Thyroid gland (tissue), 4 donors: ENCODE measurements around the gene SLC7A14.

ENCODE experiments used
- POLR2A ChIP-seq, 2 donors: fragments of 450-650 bp; IDR thresholded peaks; one replicate each; pipeline ENCODE4 v1.6.1; 2017; ENCODE audit warnings: antibody characterized with exemption in 2 of 2, mild to moderate bottlenecking in 2 of 2, moderate library complexity in 1 of 2
- TF ChIP-seq, protein P1 (sequence below), 6 experiments: fragments of 200-600 bp in 3 of 6; fragments of 450-650 bp in 3 of 6; sonication (generic) in 3 of 6; IDR thresholded peaks; one replicate each; pipeline ENCODE4 v1.5.1; 2016 to 2019; ENCODE audit warnings: antibody characterized with exemption in 6 of 6, mild to moderate bottlenecking in 2 of 6, inconsistent platforms in 1 of 6, moderate library complexity in 1 of 6

DNA sequence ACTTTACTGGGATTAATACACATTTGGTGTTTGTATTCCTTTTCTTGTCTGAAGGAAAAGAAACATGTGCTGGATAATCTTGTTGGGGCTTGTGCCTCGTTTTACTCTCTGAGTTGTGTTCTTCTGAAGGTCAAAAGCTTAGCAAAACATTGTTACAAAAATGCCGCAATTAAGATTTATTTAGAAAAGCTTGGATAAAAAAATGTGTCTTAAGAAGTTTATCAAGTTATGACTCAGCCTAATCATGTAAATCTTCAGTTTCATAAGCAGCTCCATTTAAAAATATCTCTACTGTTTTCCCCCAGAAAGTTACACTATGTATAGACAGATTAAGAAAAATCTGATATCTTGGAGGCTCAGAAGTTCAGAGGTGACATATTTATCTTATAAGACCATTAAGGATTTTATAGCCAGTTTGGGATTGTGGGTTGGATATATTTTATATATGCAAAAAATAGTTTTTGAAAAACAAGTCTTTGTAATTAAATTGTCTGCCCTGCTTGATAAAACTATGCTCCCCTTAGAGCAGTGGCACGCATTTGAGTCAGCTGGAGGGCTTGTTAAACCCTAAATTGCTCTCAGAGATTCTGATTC lies 110.7 kb downstream of the SLC7A14 start:
- TF ChIP-seq, protein P1, sequence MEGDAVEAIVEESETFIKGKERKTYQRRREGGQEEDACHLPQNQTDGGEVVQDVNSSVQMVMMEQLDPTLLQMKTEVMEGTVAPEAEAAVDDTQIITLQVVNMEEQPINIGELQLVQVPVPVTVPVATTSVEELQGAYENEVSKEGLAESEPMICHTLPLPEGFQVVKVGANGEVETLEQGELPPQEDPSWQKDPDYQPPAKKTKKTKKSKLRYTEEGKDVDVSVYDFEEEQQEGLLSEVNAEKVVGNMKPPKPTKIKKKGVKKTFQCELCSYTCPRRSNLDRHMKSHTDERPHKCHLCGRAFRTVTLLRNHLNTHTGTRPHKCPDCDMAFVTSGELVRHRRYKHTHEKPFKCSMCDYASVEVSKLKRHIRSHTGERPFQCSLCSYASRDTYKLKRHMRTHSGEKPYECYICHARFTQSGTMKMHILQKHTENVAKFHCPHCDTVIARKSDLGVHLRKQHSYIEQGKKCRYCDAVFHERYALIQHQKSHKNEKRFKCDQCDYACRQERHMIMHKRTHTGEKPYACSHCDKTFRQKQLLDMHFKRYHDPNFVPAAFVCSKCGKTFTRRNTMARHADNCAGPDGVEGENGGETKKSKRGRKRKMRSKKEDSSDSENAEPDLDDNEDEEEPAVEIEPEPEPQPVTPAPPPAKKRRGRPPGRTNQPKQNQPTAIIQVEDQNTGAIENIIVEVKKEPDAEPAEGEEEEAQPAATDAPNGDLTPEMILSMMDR (IDR thresholded peaks at IDR 0.05), result no peak
- no peak for TF ChIP-seq POLR2A (IDR thresholded peaks at IDR 0.05)
